Astrocyte (in vitro differentiated cells and primary cell): Measurements from ENCODE around the gene LASP1NB. TPM values are rescaled to one million over a fixed set of nuclear protein-coding genes. Genes with fewer than 3 reads are reported as not detected.

ENCODE experiments used
- DNase-seq: peaks from one replicate; pipeline ENCODE4 v3.0.0-alpha.2; 2010; ENCODE audit warnings: low read depth
- FAIRE-seq: peaks from 2 replicates; lab custom pipeline; 2011; peaks lifted over from hg19 to GRCh38; lab: Jason Lieb, UNC
- H2AFZ ChIP-seq: 2 replicates; pipeline ENCODE4 v1.6.0; 2012; ENCODE audit warnings: low read depth, low read length, inconsistent platforms
- H3K27ac ChIP-seq: 2 replicates; pipeline ENCODE4 v1.5.1; 2011; ENCODE audit warnings: low read depth, low read length, inconsistent platforms
- H3K27me3 ChIP-seq: 2 replicates; pipeline ENCODE4 v1.6.0; 2011; ENCODE audit warnings: low read length, inconsistent platforms; ENCODE audit not compliant: insufficient read depth
- H3K36me3 ChIP-seq: 2 replicates; pipeline ENCODE4 v1.5.1; 2011; ENCODE audit warnings: low read length, inconsistent platforms; ENCODE audit not compliant: insufficient read depth
- H3K4me1 ChIP-seq: 2 replicates; pipeline ENCODE4 v1.5.1; 2011; ENCODE audit warnings: low read length, inconsistent platforms; ENCODE audit not compliant: insufficient read depth
- H3K4me2 ChIP-seq: 2 replicates; pipeline ENCODE4 v1.6.0; 2012; ENCODE audit warnings: low read length, inconsistent platforms
- H3K4me3 ChIP-seq: 2 replicates; pipeline ENCODE4 v1.5.1; 2011; ENCODE audit warnings: low read depth, mild to moderate bottlenecking, low read length, inconsistent platforms; ENCODE audit not compliant: insufficient read depth
- H3K79me2 ChIP-seq: 2 replicates; pipeline ENCODE4 v1.6.0; 2012; ENCODE audit warnings: mild to moderate bottlenecking, low read length, inconsistent platforms; ENCODE audit not compliant: insufficient read depth
- H3K9ac ChIP-seq: 2 replicates; pipeline ENCODE4 v1.6.0; 2012; ENCODE audit warnings: mild to moderate bottlenecking, low read length, inconsistent platforms
- H3K9me3 ChIP-seq: 2 replicates; pipeline ENCODE4 v1.5.1; 2012; ENCODE audit warnings: low read depth, mild to moderate bottlenecking, low read length, inconsistent platforms; ENCODE audit not compliant: insufficient read depth
- H4K20me1 ChIP-seq: 2 replicates; pipeline ENCODE4 v1.6.0; 2012; ENCODE audit warnings: low read length, inconsistent platforms; ENCODE audit not compliant: insufficient read depth
- H3K27ac Mint-ChIP-seq: one replicate; pipeline ENCODE4 v1.8.0; 2021; ENCODE audit warnings: mild to moderate bottlenecking, mixed read lengths; ENCODE audit not compliant: unreplicated experiment
- H3K27me3 Mint-ChIP-seq: one replicate; pipeline ENCODE4 v1.8.0; 2021; ENCODE audit warnings: low read depth, mixed read lengths; ENCODE audit not compliant: unreplicated experiment
- H3K36me3 Mint-ChIP-seq: one replicate; pipeline ENCODE4 v1.8.0; 2021; ENCODE audit warnings: low read depth, mixed read lengths; ENCODE audit not compliant: unreplicated experiment
- H3K4me1 Mint-ChIP-seq: one replicate; pipeline ENCODE4 v1.8.0; 2021; ENCODE audit warnings: low read depth, mixed read lengths; ENCODE audit not compliant: unreplicated experiment
- H3K4me3 Mint-ChIP-seq: one replicate; pipeline ENCODE4 v1.8.0; 2021; ENCODE audit warnings: mild to moderate bottlenecking, moderate library complexity, mixed read lengths; ENCODE audit not compliant: unreplicated experiment
- H3K9me3 Mint-ChIP-seq: one replicate; pipeline ENCODE4 v1.8.0; 2021; ENCODE audit warnings: mild to moderate bottlenecking, mixed read lengths; ENCODE audit not compliant: unreplicated experiment
- CTCF ChIP-seq: IDR thresholded peaks from 2 replicates; pipeline ENCODE4 v1.5.1; 2011; ENCODE audit warnings: low read depth, mild to moderate bottlenecking, inconsistent platforms, low read length, moderate library complexity; ENCODE audit not compliant: insufficient read depth
- EZH2 ChIP-seq: IDR thresholded peaks from 2 replicates; pipeline ENCODE4 v1.6.1; 2012; ENCODE audit warnings: mild to moderate bottlenecking, low read length, inconsistent platforms; ENCODE audit not compliant: insufficient read depth
- microRNA-seq: library from miRNA; unstranded; fragments of <30 nt; microRNA quantifications from one replicate; pipeline ENCODE4 v1.2.0, GENCODE V29; 2020
- total RNA-seq: library from RNA; stranded (reverse); gene quantifications from 2 replicates; pipeline ENCODE4 v1.2.1, GENCODE V29; 2021

The LASP1NB gene

GRCh38 chr17:38978180-38978579 is 52.8 kb downstream of the LASP1NB start:
- Histone ChIP-seq H3K4me2 (no peak overlapping the region), H3K27ac (no peak overlapping the region), H3K79me2 (no peaks in the 10 kb centered on the region), H3K9ac (no peak overlapping the region), H3K4me1 (peaks cover 7% of the 10 kb centered on the region), H4K20me1 (no peaks in the 10 kb centered on the region), H3K27me3 (no peaks in the 10 kb centered on the region), H3K36me3 (no peaks in the 10 kb centered on the region), H3K9me3 (no peaks in the 10 kb centered on the region), H3K4me3 (no peak overlapping the region), H2AFZ (no peak overlapping the region)
- peaks cover 14% of the 10 kb centered on the region for H3K4me1 Mint-ChIP-seq
- no peak for DNase-seq
- no peak for TF ChIP-seq CTCF
- TF ChIP-seq EZH2 = no peak
- no peaks in the 10 kb centered on the region for H3K27me3 Mint-ChIP-seq
- no peaks in the 10 kb centered on the region for H3K36me3 Mint-ChIP-seq
- no peak overlapping the region for H3K4me3 Mint-ChIP-seq
- H3K27ac Mint-ChIP-seq = no peak overlapping the region
- no peak for FAIRE-seq
- H3K9me3 Mint-ChIP-seq = no peaks in the 10 kb centered on the region

Small RNAs within 50 kb of the gene (microRNA-seq; reads per million reads assigned to microRNA genes)
- gene MIR6779 = 0.82 reads per million

Other genes with a start within 250 kb of the LASP1NB start
- gene MLLT6, start 220.3 kb upstream of the LASP1NB start, total RNA-seq = 18.1 and 20.9 TPM in 2 replicates
- gene CISD3, start 195.3 kb upstream of the LASP1NB start, total RNA-seq = 12.0 and 13.1 TPM in 2 replicates
- 68.2 and 73.7 TPM in 2 replicates for gene PCGF2, start 177.3 kb upstream of the LASP1NB start, total RNA-seq
- gene PSMB3, start 172.9 kb upstream of the LASP1NB start, total RNA-seq = 166 and 191 TPM in 2 replicates
- gene PIP4K2B, start 126.1 kb upstream of the LASP1NB start, total RNA-seq = 54.4 and 58.2 TPM in 2 replicates
- 12.4 and 13.7 TPM in 2 replicates for gene CWC25, start 100.3 kb upstream of the LASP1NB start, total RNA-seq
- 954 and 1,087 TPM in 2 replicates for gene RPL23, start 71.9 kb upstream of the LASP1NB start, total RNA-seq
- 395 and 421 TPM in 2 replicates for gene LASP1, start 55.6 kb upstream of the LASP1NB start, total RNA-seq
- not detected in 2 replicates for gene FBXO47, start 41.8 kb downstream of the LASP1NB start, total RNA-seq
- 8.9 and 13.8 TPM in 2 replicates for gene PLXDC1, start 226.0 kb downstream of the LASP1NB start, total RNA-seq
- gene ARL5C, start 240.5 kb downstream of the LASP1NB start, total RNA-seq = not detected in 2 replicates